SKM-1 (cell line): ENCODE data around the gene CEMIP.

Experiments used
- DNase-seq: peaks from one replicate; lab custom pipeline; 2025; ENCODE audit not compliant: unreplicated experiment; lab: John Stamatoyannopoulos, UW

CEMIP gene

DNA sequence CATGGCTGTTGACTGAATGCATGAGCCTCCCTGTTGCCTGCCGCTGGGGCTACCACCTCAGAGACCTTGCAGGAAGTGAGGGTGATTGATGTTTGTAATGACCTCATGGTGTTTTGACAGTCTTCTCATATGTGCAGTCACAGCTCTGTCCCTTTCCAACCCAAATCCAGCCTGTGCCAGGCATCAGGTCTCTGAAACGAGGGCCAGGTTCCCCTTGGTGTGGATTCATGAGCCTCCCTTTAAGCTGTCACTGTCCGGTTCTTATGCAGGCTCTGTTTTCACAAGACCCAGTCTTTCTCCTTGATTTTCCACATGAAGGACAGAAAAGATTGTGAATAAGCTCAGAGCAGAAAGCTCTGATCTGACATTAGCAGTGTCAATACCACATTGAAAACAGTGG, 43.1 kb downstream of the CEMIP start:
- no peak for DNase-seq

DNA sequence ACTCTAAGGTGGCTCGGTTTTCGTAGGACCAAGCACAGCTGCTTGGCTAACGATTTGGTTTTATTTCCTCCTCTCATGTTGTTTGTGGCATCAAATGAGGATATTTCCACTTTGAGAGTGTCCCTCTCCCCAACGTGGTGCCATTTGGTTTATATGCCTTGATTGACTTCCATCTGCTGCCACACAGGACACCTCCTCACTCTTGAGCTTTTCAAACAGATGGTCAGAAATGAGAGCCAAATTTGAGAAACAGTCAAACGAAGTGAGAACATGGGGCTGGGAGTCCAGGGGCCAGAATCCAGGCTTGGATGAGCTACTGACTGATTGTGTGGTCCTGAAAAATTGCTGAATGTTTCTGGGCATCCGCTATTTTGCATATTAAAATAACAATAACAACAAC, 43.5 kb downstream of the CEMIP start:
- DNase-seq, result no peak

DNA sequence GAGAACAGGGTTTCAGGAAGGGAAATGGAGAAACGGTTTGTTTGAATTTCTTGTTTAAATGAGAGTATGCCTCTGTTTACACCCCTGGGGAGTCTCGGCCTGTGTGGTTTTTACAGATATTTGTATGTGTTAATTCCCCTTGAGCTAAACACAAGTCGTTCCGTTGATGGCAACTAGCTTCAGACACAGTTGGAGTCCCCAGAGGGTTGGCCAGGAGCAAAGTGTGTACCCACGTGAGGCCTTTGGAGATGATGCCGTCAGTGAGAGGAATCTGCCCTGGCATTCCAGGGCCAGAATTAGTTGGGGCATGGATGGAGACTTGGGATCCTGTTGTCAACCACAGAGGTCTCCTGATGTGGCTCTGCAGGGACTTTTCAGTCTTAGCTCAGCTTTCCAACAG, 44.0 kb downstream of the CEMIP start:
- no peak for DNase-seq

DNA sequence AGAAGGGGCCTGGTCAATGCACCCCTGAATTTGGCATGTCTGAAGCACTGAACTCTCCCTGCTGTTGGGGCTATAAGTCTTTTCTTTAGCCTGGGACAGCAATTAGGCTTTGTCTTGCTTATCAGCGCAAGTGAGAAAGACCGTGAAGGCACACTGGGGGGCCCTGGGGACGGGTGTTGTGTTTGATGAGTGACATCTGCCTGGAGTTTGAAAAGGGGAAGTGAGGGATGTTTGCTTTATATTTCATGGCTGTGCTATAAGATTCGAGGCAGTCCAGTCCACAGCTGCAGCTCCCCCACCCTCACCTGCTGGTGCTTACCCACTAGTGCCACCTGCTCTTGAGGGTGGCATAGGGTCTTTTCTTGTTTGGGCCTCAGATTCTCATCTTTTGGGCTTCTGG, 44.8 kb downstream of the CEMIP start:
- DNase-seq, result no peak

DNA sequence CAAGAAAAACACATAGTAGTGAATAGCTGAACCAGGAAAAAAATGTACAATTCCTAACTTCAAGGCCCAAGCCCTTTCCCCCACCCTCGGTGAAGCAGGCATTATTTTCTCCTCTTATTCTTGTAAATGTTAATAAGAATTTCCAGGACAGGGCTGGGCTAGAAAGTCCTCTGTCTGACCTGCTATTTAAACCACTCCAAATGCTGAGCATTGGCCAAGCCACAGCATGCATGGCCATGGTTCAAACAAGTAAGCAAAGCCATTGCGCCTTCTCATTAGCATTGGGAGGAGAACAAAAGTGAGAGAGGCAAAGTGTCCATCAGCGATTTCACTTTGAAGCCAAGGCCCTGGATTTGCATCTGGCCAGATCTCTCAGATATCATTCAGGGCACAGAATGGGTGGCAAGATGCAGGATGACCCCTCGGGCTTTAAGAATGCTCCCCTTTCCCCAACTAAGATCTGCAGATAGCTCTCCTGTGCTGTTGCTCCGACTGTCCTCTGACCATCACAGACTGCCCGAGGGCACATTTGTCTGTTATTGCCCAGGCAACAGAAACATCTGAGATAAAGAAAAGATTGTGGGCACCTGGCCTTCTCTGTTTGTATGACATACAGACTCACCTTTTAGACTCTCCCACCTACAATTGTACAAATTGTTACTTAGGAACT, 46.3 kb downstream of the CEMIP start:
- DNase-seq, result no peak

DNA sequence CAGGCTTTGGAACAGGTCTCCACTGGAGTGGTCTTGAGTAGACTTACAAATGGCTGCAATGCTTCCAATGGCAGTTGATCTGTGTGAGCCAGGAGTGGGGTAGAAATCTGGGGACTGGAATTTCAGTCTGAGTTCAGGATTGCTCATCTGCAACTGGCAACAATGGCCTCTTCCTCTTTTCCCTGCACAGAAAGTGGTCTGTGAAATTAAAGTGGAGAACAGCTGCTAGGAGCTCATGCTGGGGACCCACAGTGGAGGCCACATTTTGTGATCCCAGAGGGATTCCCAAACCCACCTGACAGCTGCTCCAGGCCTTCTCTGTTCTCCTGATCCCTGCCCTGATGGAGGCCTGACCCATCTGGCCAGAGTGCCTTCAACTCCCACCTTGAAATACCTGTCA, 49.6 kb downstream of the CEMIP start:
- no peak for DNase-seq

DNA sequence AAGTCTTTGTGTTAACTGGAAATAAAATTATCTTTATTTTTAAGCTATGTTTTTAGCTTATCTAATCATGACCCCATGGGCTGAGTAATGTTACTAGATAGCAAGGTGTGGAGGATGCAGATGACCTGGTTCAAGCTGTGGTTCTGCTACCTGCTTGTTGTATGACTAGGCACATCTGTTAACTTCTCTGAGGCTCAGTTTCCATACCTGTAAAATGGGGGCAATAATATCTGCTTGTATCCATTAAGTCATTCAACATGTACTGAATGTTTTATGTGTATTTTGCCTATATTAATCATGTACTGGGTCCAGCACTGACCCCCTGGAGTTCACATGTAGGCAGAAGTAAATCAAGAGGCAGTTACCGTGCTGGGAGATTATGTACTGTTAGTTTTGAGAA, 51.5 kb downstream of the CEMIP start:
- no peak for DNase-seq

DNA sequence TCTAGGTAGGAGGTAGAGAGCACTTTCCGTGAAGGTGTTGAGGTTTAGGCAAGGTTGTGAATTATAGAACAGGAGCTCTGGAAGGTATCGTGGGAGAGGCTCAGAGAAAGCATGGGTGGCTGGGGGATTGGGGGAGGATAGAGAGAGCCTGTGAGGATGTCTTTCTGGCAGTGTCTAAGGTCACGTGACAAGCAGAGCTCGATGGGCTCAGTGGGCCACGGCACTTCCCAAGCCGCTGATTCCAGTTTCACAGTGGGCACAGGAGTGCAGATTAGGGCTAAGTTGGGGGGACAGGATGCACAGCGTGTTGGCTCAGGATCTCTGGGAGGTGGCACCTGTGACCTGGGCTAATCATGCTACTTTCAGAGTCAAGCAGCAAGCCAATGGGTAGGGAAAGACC, 52.0 kb downstream of the CEMIP start:
- no peak for DNase-seq

DNA sequence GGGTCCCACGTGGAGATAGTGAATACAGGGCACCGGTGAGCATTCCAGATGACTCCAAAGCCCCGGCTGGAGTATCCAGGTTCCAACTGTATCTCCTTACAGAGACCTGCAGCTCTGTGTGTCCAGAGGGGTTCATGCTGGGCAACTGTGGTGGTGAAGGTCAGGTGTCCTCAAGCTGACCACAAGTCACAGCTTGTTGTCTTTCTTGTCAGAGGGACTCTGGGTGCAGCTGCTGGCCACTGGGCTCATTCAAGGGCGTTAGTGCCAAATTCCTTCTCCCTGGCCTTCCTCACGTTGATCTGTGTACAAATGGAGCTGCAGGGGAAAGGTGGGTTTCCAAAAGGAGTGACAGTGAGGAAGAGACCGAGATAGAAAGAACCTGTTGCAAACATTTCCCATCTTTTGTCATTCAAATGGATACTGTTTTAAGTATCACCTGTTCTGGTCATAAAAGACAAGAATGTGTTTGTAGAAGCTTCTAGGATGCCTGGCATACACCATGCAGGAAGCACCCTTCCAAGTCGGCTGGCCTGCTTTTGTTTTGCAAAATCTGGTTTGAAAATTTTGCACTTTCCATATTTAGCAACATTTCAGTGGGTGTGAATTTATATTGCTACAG, 52.5 kb downstream of the CEMIP start:
- DNase-seq, result no peak

DNA sequence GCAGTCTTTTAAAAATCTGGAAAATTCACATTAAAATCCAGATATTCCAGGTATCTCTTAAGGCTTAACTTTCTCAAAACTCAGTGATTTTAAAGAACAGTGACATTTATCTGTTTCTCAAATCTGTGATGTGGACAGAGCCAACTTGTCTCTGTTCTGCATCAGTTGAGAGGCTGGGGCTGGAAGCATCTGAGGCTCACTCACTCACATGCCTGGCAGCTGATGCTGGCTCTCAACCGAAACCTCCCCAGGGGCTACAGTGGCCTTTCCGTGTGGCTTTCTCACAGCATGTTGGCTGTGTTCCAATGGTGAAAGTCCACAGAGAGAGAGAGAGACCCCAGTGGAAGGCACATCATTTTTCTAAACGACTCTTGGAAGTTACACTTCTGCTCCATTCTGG, 53.5 kb downstream of the CEMIP start:
- no peak for DNase-seq

DNA sequence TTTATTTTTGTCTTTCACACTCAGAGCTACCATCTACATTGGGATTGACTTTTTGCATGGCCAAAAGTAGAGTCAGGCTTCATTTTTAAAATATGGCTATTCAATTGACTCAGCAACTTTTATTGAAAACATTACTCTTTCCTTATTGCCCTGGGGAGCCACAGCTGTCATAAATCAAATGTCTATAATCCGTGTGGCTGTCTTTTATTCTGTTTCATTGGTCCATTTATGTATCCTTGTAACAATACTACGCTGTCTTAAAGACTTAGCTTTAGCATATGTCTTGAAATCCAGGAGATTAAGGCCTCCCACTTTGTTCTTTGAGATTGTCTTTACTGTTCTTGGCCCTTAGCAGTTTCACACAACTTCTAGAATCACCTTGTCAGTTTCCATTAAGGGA, 55.2 kb downstream of the CEMIP start:
- no peak for DNase-seq

DNA sequence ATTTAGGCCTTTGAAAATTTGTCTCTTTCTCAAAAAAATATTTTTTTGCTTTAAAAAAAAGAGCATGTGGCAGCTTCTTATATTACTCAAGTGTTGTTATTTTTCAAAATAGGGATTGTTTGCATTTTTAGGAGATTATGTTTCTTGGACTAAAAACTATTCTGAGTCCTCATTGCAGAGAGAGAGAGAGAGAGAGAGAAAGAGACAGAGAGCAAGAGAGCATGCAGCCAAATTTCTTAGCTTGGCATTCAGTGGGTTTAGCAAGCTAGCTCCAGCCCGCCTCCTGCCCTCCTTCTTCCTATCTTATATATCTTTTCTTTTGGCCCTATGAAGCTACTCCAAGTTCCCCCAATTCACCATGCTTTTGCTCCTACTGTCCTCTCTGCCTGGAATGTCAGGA, 55.7 kb downstream of the CEMIP start:
- no peak for DNase-seq

DNA sequence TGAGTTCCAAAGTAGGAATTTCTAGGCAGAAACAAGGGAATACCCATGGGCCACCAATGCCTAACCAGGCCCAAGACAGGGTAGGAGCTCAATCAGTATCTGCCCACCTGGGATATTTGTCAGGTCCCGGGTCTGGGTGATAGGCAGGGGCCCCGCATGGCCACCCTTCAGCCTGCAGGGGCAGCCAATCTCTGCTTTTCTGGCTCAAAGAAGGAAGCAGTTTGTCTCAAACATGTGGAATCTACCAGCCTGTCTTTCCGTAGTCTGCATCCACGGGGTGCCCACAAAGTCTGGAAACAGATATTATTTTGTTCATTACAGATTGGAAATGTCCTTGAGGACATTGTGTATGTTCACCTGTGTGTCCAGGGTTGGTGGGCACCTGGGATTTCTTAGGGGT, 56.2 kb downstream of the CEMIP start:
- no peak for DNase-seq

DNA sequence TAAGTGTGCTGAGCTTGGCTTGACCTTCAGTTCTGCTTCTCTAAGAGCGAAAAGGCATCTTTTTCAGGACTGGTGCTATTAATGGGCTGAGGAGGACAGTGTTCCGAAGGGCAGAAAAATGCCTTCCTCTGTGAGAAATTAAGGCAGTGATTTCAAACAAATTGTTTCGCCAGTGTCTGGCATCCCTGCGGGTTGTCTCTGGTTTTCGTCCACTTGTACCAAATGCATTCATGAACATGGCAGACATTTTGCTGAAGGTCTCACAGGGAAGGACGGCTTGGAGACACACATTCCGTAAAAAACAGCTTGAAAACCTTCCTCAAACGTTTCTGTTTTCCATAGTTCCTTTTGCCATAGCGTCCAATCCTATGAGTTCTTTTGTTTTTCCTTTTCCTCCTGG, 57.1 kb downstream of the CEMIP start:
- no peak for DNase-seq

DNA sequence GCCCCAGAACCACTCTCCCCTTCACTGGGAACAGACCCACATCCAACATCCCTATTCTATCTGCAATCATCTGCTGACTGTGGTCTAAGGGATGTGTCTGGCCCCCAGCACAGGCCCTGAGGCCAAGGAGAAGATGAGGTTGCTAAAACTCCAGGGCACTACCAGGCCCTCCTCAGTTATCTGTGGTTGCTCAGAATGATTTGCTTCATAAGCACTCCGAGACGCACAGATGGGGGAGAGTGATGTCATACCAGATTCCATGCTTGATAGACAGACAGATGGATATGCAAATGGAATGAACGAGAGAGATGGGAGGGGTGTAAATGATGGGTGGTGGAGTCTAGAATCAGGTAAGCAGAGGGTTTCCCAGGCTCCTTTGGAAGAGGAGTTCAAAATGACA, 57.8 kb downstream of the CEMIP start:
- DNase-seq, result no peak

DNA sequence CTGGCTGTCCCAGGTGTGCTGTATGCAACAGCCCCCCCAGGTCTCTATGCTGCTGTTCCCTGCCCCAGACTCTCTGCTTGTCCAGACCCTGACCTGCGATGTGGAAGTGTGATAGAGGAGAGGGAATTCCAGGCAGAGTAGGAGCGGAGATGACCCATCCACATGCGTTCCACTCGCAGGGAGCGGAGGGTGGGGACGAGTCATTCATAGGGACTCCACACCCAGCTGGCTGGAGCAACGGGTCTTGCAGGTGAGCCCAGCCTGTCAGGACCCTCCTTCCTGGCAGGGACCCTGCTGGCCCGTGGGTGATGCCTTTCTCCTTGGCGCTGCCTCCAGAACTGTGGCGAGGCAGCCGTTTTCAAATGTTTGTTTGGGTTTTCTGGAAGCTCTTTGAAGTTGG, 58.8 kb downstream of the CEMIP start:
- DNase-seq, result no peak

DNA sequence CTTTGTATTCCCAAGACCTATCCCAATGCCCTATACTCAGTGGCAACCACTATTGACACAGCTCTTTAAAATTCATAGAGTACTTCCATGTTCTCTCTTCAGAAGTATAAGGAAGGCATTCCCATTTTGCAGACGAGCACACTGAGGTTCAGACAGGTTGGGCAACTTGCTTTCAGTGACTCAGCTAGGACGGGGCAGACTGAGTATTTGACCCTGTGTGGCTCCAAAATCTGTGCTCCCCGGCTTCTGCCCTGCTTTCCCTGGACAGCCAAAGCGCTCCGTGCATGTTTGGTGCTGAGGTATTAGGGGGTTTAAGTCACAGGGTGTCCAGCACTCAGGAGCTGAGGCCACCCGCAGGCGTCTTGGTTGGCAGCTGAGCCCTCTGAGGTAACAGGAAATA, 59.5 kb downstream of the CEMIP start:
- DNase-seq, result no peak

DNA sequence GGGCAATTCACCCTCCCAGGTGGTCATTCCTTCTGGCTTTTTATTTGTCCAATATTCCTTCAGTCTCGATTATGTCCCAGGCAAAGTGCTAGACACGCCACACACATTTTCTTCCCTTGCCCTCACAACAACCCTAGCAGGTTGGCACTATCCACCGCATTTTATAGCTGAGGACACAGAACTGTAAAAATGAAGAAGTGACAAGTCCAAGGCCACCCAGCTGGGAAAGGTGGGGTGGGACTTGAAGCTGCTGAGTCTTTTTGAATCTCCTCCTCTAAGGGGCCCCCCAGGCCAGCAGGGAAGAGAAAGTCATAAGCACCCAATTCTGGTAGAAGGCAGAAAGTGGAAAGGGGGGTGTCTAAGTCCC, 60.6 kb downstream of the CEMIP start:
- no peak for DNase-seq

DNA sequence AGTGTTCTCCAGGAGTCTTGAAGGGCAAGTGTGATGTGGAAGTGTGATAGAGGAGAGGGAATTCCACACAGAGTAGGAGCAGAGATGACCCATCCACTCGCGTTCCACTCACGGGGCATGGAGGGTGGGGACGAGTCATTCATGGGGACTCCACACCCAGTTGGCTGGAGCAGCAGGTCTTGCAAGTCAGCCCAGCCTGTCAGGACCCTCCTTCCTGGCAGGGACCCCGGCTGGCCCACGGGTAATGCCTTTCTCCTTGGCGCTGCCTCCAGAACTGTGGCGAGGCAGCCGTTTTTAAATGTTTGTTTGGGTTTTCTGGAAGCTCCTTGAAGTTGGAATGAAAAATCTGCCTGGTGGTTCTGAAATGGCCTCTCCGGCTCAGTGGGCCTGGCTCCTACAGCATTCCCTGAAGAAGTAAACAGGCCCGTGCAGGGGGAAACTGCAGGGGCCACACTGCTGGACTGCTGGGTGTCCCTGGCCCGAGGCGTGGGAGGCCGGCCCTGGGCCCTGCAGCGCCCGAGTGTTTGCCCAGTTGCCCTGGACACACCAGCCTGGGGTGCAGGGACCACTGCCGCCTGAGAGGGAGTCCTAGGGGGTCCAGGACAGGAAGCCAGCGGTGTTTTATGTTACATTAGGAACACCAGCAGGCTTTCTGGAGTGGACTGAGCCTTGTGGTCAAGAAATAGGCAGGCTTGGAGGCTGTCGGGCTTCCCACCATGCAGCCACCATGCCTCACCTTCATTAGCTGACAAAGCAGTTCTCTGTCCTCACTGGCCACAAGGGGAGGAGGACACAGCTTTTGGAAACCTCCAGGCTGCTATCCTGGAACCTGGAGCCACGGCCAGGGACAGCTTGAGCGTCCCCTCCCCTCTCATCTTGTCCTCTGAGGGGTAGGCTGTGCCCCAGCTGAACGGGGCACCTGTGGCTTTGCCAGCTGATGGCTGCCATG, 61.3 kb downstream of the CEMIP start:
- DNase-seq, result no peak

DNA sequence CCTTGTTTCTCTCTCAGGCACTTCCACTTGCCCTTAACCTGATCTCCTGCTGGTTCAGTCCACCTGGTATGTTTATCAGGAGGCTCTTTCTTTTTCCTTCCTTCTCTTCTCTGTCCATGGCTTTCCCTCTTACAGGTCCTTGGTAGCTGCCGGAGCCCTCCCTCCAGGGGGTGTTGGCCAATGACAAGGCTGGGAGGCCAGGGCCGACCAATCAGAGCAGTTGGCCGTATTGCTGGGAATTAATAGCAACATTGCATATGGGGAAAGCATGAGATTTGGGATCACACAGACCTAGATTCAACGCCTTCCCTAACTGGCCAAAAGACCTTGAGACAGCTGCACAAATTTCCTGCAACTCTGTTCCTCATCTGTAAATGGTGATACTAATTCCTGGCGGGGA, 62.4 kb downstream of the CEMIP start:
- DNase-seq, result no peak

DNA sequence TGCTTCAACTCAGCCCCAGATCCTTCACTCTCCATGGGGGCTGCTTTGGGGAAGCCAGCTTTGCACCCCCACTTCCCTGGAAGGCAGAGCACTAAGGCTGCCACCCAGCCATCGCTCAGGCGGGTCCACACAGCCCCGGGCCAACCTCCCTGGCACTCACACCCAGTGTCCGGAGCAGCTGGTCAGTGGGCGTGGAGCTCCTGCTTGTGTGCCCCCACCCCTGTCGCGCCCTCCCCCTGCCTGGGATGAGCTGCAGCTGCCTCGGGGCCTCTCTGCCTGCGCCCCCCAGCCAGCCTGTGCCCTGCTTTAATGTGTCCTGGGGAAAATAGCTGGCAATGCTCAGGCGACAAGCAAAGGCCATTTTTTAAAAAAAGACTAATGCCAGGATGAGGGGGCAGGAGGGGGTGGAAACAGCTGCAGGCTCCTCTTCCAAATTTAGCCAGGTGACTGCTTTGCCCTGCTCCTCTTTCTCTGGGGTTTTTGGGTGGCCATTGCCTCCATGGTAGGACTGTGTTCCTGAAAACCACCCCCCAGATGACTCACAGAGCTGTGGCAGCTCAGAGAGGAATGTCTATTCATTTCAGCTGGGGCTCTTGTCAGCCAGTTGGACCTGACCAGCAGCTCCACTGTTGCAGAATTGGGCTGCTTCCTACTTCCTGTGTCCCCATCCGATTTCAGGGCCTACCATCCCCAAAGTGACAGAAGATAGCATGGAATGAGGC, 65.0 kb downstream of the CEMIP start:
- no peak for DNase-seq
